Neural crest cell (in vitro differentiated cells): ENCODE results near the gene CCDC12. TPM values are rescaled to one million over a fixed set of nuclear protein-coding genes. Genes with fewer than 3 reads are reported as not detected.

Experiments used
- DNase-seq: peaks from one replicate; pipeline ENCODE4 v3.0.0; 2021; ENCODE audit warnings: low read depth, mixed read lengths, low spot score
- H3K27ac Mint-ChIP-seq: one replicate; pipeline ENCODE4 v1.8.0; 2021; ENCODE audit warnings: mild to moderate bottlenecking, mixed read lengths; ENCODE audit not compliant: unreplicated experiment
- H3K27me3 Mint-ChIP-seq: 2 replicates; pipeline ENCODE4 v1.8.0; 2021; ENCODE audit warnings: low read depth, mild to moderate bottlenecking, mixed read lengths
- H3K36me3 Mint-ChIP-seq: 2 replicates; pipeline ENCODE4 v1.8.0; 2021; ENCODE audit warnings: low read depth, mild to moderate bottlenecking, mixed read lengths
- H3K4me1 Mint-ChIP-seq: 2 replicates; pipeline ENCODE4 v1.8.0; 2021; ENCODE audit warnings: mixed read lengths
- H3K4me3 Mint-ChIP-seq: one replicate; pipeline ENCODE4 v1.8.0; 2021; ENCODE audit warnings: mild to moderate bottlenecking, mixed read lengths
- H3K9me3 Mint-ChIP-seq: 2 replicates; pipeline ENCODE4 v1.8.0; 2021; ENCODE audit warnings: mixed read lengths
- total RNA-seq: library from RNA; stranded (reverse); gene quantifications from 2 replicates; pipeline ENCODE4 v1.2.1, GENCODE V29; 2021
- TF ChIP-seq, protein P1 (sequence below): fragments of 200-600 bp; sonication (generic); conservative IDR thresholded peaks from 2 replicates; pipeline ENCODE4 v1.5.0; 2021; ENCODE audit warnings: antibody characterized with exemption, mild to moderate bottlenecking

CCDC12 gene
- total RNA-seq, 1 donor from 2014 or later, result 54.3 TPM

GRCh38 chr3:46876313-46877300, 99.9 kb downstream of the CCDC12 start:
- Mint-ChIP-seq H3K27me3 (peaks cover 30% of the 10 kb centered on the region), H3K4me3 (no peak overlapping the region), H3K4me1 (peaks cover 13% of the 10 kb centered on the region), H3K27ac (no peak overlapping the region), H3K36me3 (no peaks in the 10 kb centered on the region), H3K9me3 (no peaks in the 10 kb centered on the region)
- TF ChIP-seq, protein P1, sequence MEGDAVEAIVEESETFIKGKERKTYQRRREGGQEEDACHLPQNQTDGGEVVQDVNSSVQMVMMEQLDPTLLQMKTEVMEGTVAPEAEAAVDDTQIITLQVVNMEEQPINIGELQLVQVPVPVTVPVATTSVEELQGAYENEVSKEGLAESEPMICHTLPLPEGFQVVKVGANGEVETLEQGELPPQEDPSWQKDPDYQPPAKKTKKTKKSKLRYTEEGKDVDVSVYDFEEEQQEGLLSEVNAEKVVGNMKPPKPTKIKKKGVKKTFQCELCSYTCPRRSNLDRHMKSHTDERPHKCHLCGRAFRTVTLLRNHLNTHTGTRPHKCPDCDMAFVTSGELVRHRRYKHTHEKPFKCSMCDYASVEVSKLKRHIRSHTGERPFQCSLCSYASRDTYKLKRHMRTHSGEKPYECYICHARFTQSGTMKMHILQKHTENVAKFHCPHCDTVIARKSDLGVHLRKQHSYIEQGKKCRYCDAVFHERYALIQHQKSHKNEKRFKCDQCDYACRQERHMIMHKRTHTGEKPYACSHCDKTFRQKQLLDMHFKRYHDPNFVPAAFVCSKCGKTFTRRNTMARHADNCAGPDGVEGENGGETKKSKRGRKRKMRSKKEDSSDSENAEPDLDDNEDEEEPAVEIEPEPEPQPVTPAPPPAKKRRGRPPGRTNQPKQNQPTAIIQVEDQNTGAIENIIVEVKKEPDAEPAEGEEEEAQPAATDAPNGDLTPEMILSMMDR, result no peak
- no peak for DNase-seq

- no peak overlapping the region for H3K4me3 Mint-ChIP-seq
- no peak for DNase-seq
- TF ChIP-seq, protein P1, result no peak
- H3K27me3 Mint-ChIP-seq, result peaks cover 21% of the 10 kb centered on the region
- H3K4me1 Mint-ChIP-seq, result peaks cover 13% of the 10 kb centered on the region
- no peaks in the 10 kb centered on the region for H3K36me3 Mint-ChIP-seq
- no peaks in the 10 kb centered on the region for H3K9me3 Mint-ChIP-seq
- no peak overlapping the region for H3K27ac Mint-ChIP-seq
Measured at GRCh38 chr3:46875560-46875959, 101.0 kb downstream of the CCDC12 start.

DNA sequence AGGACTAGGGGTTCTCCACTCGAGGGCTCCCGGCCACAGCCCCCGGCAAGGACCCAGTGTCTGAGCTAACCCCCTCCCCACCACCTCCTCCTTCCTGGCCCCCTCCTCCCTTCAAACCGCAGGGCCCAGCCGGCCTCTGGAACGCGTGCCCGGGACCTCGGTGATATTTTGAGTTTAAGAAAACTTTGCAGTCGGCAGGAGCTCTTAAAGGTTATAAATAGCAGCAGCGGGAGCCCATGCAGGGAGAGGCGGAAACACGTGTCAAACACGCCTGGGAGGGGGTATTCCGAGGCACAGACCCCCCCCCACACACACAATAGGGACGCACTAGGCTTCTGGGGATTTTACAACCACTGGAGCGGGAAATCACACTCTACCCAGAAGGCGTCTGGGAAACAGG, 102.1 kb downstream of the CCDC12 start:
- Mint-ChIP-seq H3K9me3 (no peaks in the 10 kb centered on the region), H3K4me3 (no peak overlapping the region), H3K36me3 (no peaks in the 10 kb centered on the region), H3K4me1 (peaks cover 18% of the 10 kb centered on the region), H3K27me3 (peaks cover 13% of the 10 kb centered on the region), H3K27ac (no peak overlapping the region)
- TF ChIP-seq, protein P1, result no peak
- no peak for DNase-seq

DNA sequence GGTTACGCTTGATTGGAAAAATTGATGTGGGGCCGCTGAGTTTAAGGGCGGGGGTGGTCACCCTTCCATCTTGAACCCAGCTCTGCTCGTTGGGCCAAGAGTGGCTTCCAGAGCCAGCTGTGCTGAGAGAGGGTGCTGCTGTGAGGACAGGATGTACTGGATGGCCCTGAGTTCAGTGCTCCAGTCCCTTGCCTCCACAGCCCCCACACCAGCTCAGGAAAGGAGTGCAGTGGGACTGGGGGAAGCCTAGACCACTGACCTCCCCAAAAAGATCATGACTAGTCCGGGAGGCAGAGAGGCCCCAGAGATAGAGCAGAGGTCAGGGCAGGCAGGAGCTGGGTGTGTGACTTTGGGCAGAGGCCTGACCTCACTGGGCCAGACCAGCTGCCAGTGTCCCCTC, 103.0 kb downstream of the CCDC12 start:
- Mint-ChIP-seq H3K27ac (no peak overlapping the region), H3K9me3 (no peaks in the 10 kb centered on the region), H3K4me3 (no peak overlapping the region), H3K27me3 (peaks cover 8% of the 10 kb centered on the region), H3K36me3 (no peaks in the 10 kb centered on the region), H3K4me1 (peaks cover 27% of the 10 kb centered on the region)
- DNase-seq, result no peak
- TF ChIP-seq, protein P1, result no peak

Other genes starting within 250 kb of the CCDC12 start
- not detected in 2 replicates for gene MYL3, start 113.3 kb downstream of the CCDC12 start, total RNA-seq
- gene PTH1R, start 99.0 kb downstream of the CCDC12 start, total RNA-seq, result 0.14 and 0.34 TPM in 2 replicates
- gene NBEAL2, start 2.9 kb upstream of the CCDC12 start, total RNA-seq, result 24.6 and 25.2 TPM in 2 replicates
- gene SETD2, start 187.4 kb upstream of the CCDC12 start, total RNA-seq, result 52.7 and 56.1 TPM in 2 replicates